Ovary (tissue), 9 donors: Measurements from ENCODE around the gene GATD1. TPM values are rescaled to one million over a fixed set of nuclear protein-coding genes. Genes with fewer than 3 reads are reported as not detected.

Experiments used
- DNase-seq, 5 donors: peaks; one replicate each; pipeline ENCODE4 v3.0.0-alpha.2; 2019 to 2020
- H3K27ac ChIP-seq, 2 donors: fragments of 200-600 bp; one replicate each; pipeline versions ENCODE4 v1.5.1 to v1.8.0; 2019 to 2022
- H3K27me3 ChIP-seq: fragments of 200-600 bp; one replicate; pipeline ENCODE4 v1.8.0; 2022
- H3K36me3 ChIP-seq: fragments of 200-600 bp; sonication (generic); one replicate; pipeline ENCODE4 v1.5.1; 2019
- H3K4me1 ChIP-seq: one replicate; pipeline ENCODE4 v1.8.1; 2013; ENCODE audit warnings: mild to moderate bottlenecking, moderate library complexity; ENCODE audit not compliant: insufficient read depth
- H3K4me3 ChIP-seq: fragments of 200-600 bp; sonication (generic); one replicate; pipeline ENCODE4 v1.5.1; 2017
- H3K9me3 ChIP-seq, 2 donors: fragments of 200-600 bp in 1 of 2; sonication (generic) in 1 of 2; one replicate each; pipeline versions ENCODE4 v1.5.1 to v1.8.1; 2013 to 2019; ENCODE audit warnings: mild to moderate bottlenecking in 1 of 2, moderate library complexity in 1 of 2
- CTCF ChIP-seq, 3 donors: fragments of 450-650 bp in 2 of 3; fragments of 200-600 bp in 1 of 3; IDR thresholded peaks; one replicate each; pipeline versions ENCODE4 v1.5.1 to v1.8.0; 2016 to 2022; ENCODE audit warnings: antibody characterized with exemption in 3 of 3, mild to moderate bottlenecking in 1 of 3
- EP300 ChIP-seq: sonication (generic); formaldehyde crosslinking; IDR thresholded peaks from one replicate; pipeline ENCODE4 v1.6.1; 2017; ENCODE audit warnings: antibody characterized with exemption
- POLR2A ChIP-seq: fragments of 450-650 bp; IDR thresholded peaks from one replicate; pipeline ENCODE4 v1.6.1; 2017; ENCODE audit warnings: antibody characterized with exemption, mild to moderate bottlenecking, moderate library complexity
- WGBS, 3 donors: extraction: QIAGEN DNeasy Blood & Tissue Kit in 1 of 3; methylation state at CpG; one replicate each; pipeline versions ENCODE4 v1.1.5 to v1.1.7; 2013 to 2017; 5-methylcytosine and 5-hydroxymethylcytosine counted together
- intact Hi-C, 4 donors: fragments of 100-400 bp; cut with DNase I; formaldehyde crosslinking; loops; one replicate each; pipeline versions ENCODE4 v1.11.0 to v1.15.1; 2022 to 2023
- polyA plus RNA-seq, 2 donors: library from polyadenylated mRNA; stranded (reverse); fragments of 200-250 nt in 1 of 2; fragments of 350-450 nt in 1 of 2; fragmentation: Illumina TruSeq in 1 of 2; extraction: RNeasy Lipid Tissue Mini Kit (QIAGEN cat#74804) in 1 of 2; gene quantifications; one replicate each; pipeline ENCODE4 v1.2.3, GENCODE V29; 2013 to 2014
- total RNA-seq, 7 donors: library from RNA; depleted of rRNA in 2 of 7; stranded (reverse); fragments of >200 nt in 2 of 7; fragmentation: NEBNext Ultra II Directional in 3 of 7; extraction: Animal tissue kit (Norgen Biotek cat#: 25700) in 3 of 7; gene quantifications; one replicate each; pipeline versions ENCODE4 v1.1.0 to v1.2.4, GENCODE V29; 2016 to 2023
- donor health status: DM: no; HTN: no; CAD: no; lungs with moderate emphysema.
- donor health status: DM: no; HTN: no; CAD: no.
- donor health status: Bipolar disorder and iron deficiency.
- donor health status: DM: yes; HTN: yes; CAD: no.
- donor health status: DM: no; HTN: no; CAD: no.
- donor health status: DM: yes; HTN: yes; CAD: no.

The GATD1 gene
- total and polyA plus RNA-seq, 9 donors: 9.4 to 79.8 (median 56.6) TPM

GRCh38 chr11:764322-765024 is 12.8 kb downstream of the GATD1 start:
- intact Hi-C loops: no loop called here
- 71 to 78% (median 73%) methylated on average over 18 of the region's 18 CpGs for WGBS, 3 donors
- Histone ChIP-seq H3K4me1 (no peaks in the 10 kb centered on the region), H3K27me3 (no peaks in the 10 kb centered on the region), H3K4me3 (no peak overlapping the region), H3K9me3 (no peaks in the 10 kb centered on the region), H3K27ac (no peak overlapping the region), H3K36me3 (no peaks in the 10 kb centered on the region)
- TF ChIP-seq EP300 (no peak), CTCF (IDR thresholded peaks at IDR 0.05) (no peak), POLR2A (no peak)
- DNase-seq: no peak

- intact Hi-C loops: no loop called here
- H3K4me1 ChIP-seq: no peaks in the 10 kb centered on the region
- TF ChIP-seq EP300: no peak
- no peak for TF ChIP-seq POLR2A
- no peak for TF ChIP-seq CTCF (IDR thresholded peaks at IDR 0.05)
- WGBS, 3 donors: 85 to 90% (median 86%) methylated on average over 22 of the region's 22 CpGs
- H3K27me3 ChIP-seq: no peaks in the 10 kb centered on the region
- H3K9me3 ChIP-seq: no peaks in the 10 kb centered on the region
- no peak overlapping the region for H3K4me3 ChIP-seq
- DNase-seq: no peak
- no peak overlapping the region for H3K27ac ChIP-seq
- no peaks in the 10 kb centered on the region for H3K36me3 ChIP-seq
Measured at GRCh38 chr11:763549-764321, 13.6 kb downstream of the GATD1 start.

GRCh38 chr11:763073-763463 is 14.2 kb downstream of the GATD1 start:
- no peaks in the 10 kb centered on the region for H3K36me3 ChIP-seq
- intact Hi-C loops: no loop called here
- no peaks in the 10 kb centered on the region for H3K9me3 ChIP-seq
- no peaks in the 10 kb centered on the region for H3K4me1 ChIP-seq
- WGBS, 3 donors: 58 to 60% (median 58%) methylated on average over 24 of the region's 24 CpGs
- TF ChIP-seq EP300 (no peak), CTCF (IDR thresholded peaks at IDR 0.05) (no peak), POLR2A (no peak)
- H3K4me3 ChIP-seq: no peak overlapping the region
- no peak for DNase-seq
- no peak overlapping the region for H3K27ac ChIP-seq
- no peaks in the 10 kb centered on the region for H3K27me3 ChIP-seq

- TF ChIP-seq CTCF (IDR thresholded peaks at IDR 0.05): no peak
- no peak for TF ChIP-seq EP300
- no peak for TF ChIP-seq POLR2A
- peak in 1 of 5 donors; percentile 26 for DNase-seq
- intact Hi-C loops: no loop called here
- no peak overlapping the region for H3K27ac ChIP-seq
- no peak overlapping the region for H3K4me3 ChIP-seq
- H3K9me3 ChIP-seq: no peaks in the 10 kb centered on the region
- H3K36me3 ChIP-seq: no peaks in the 10 kb centered on the region
- H3K4me1 ChIP-seq: no peaks in the 10 kb centered on the region
- H3K27me3 ChIP-seq: no peaks in the 10 kb centered on the region
- 60 to 65% (median 62%) methylated on average over 10 of the region's 10 CpGs for WGBS, 3 donors
Measured at GRCh38 chr11:762421-763072, 14.7 kb downstream of the GATD1 start.
